Peyer's patch (tissue), 4 donors: ENCODE measurements around the gene CADM1. TPM values are rescaled to one million over a fixed set of nuclear protein-coding genes. Genes with fewer than 3 reads are reported as not detected.

ENCODE experiments used
- DNase-seq, 3 donors: peaks; one replicate each; pipeline ENCODE4 v3.0.0-alpha.2; 2017 to 2019
- H3K27ac ChIP-seq, 4 donors: fragments of 200-600 bp; sonication (generic); one replicate each; pipeline ENCODE4 v1.5.1; 2016 to 2019
- H3K27me3 ChIP-seq, 2 donors: fragments of 200-600 bp; sonication (generic); one replicate each; pipeline ENCODE4 v1.5.1; 2019
- H3K36me3 ChIP-seq, 3 donors: fragments of 200-600 bp; sonication (generic); one replicate each; pipeline ENCODE4 v1.5.1; 2016 to 2019
- H3K4me1 ChIP-seq, 4 donors: fragments of 200-600 bp; sonication (generic); one replicate each; pipeline ENCODE4 v1.5.1; 2016 to 2019
- H3K4me3 ChIP-seq, 4 donors: fragments of 200-600 bp; sonication (generic); 1 replicate in 3 of 4; 2 replicates in 1 of 4; pipeline ENCODE4 v1.5.1; 2016 to 2019; ENCODE audit warnings: mild to moderate bottlenecking in 1 of 4
- H3K9me3 ChIP-seq, 4 donors: fragments of 200-600 bp; sonication (generic); one replicate each; pipeline ENCODE4 v1.5.1; 2016 to 2019; ENCODE audit warnings: mild to moderate bottlenecking in 1 of 4
- CTCF ChIP-seq, 6 experiments: fragments of 450-650 bp in 4 of 6; fragments of 200-600 bp in 2 of 6; sonication (generic) in 1 of 6; IDR thresholded peaks; one replicate each; pipeline ENCODE4 v1.5.1; 2017 to 2019; ENCODE audit warnings: antibody characterized with exemption in 6 of 6, mild to moderate bottlenecking in 3 of 6, moderate library complexity in 1 of 6
- POLR2A ChIP-seq, 2 donors: fragments of 450-650 bp; IDR thresholded peaks; one replicate each; pipeline ENCODE4 v1.5.1; 2017; ENCODE audit warnings: antibody characterized with exemption in 2 of 2, mild to moderate bottlenecking in 2 of 2, moderate library complexity in 2 of 2
- small RNA-seq, 2 donors: library from RNA; depleted of rRNA; stranded (forward); fragments of <200 nt; gene quantifications; one replicate each; pipeline ENCODE3, GENCODE V24; 2016
- total RNA-seq, 4 donors: library from RNA; depleted of rRNA; stranded (reverse); fragments of >200 nt; gene quantifications; one replicate each; pipeline ENCODE4 v1.1.0, GENCODE V29; 2016

Gene CADM1
- total RNA-seq, 4 donors from 2014 or later = 0.38 to 8.3 (median 2.5) TPM

- Histone ChIP-seq H3K27ac (no peak overlapping the region), H3K4me3 (no peak overlapping the region), H3K27me3 (no peaks in the 10 kb centered on the region), H3K36me3 (no peaks in the 10 kb centered on the region), H3K4me1 (no peaks in the 10 kb centered on the region), H3K9me3 (no peaks in the 10 kb centered on the region)
- TF ChIP-seq CTCF (IDR thresholded peaks at IDR 0.05) (no peak), POLR2A (IDR thresholded peaks at IDR 0.05) (no peak)
- DNase-seq = no peak
Observed at GRCh38 chr11:115124786-115125185, 379.4 kb downstream of the CADM1 start.

GRCh38 chr11:115123641-115124040 is 380.6 kb downstream of the CADM1 start:
- Histone ChIP-seq H3K9me3 (no peaks in the 10 kb centered on the region), H3K27ac (no peak overlapping the region), H3K4me1 (no peaks in the 10 kb centered on the region), H3K4me3 (no peak overlapping the region), H3K27me3 (no peaks in the 10 kb centered on the region), H3K36me3 (no peaks in the 10 kb centered on the region)
- no peak for DNase-seq
- TF ChIP-seq POLR2A (IDR thresholded peaks at IDR 0.05) (no peak), CTCF (IDR thresholded peaks at IDR 0.05) (no peak)

GRCh38 chr11:115122274-115122673 is 381.9 kb downstream of the CADM1 start:
- no peaks in the 10 kb centered on the region for H3K27me3 ChIP-seq
- TF ChIP-seq CTCF (IDR thresholded peaks at IDR 0.05) = no peak
- no peak for TF ChIP-seq POLR2A (IDR thresholded peaks at IDR 0.05)
- DNase-seq = no peak
- no peaks in the 10 kb centered on the region for H3K36me3 ChIP-seq
- no peaks in the 10 kb centered on the region for H3K9me3 ChIP-seq
- H3K27ac ChIP-seq = no peak overlapping the region
- no peak overlapping the region for H3K4me3 ChIP-seq
- H3K4me1 ChIP-seq = no peaks in the 10 kb centered on the region

Small RNA genes lying within 50 kb of the gene (small RNA-seq; reads per million reads assigned to genes)
- gene RF01293 = 0 reads per million in 2 donors
